BE2C (cell line): ENCODE data around the gene NME9. TPM values are rescaled to one million over a fixed set of nuclear protein-coding genes. Genes with fewer than 3 reads are reported as not detected.
"Not testable (repeated sequence)": the region's sequence is repeated elsewhere in the genome, so short reads cannot be mapped to it uniquely, and the experiment has no call there.

ENCODE experiments used
- DNase-seq: peaks from one replicate; pipeline ENCODE4 v3.0.0-alpha.2; 2020
- H3K27me3 ChIP-seq: fragments of 250-450 bp; sonication (Bioruptor Pico); 2 replicates; pipeline ENCODE4 v1.5.1; 2020; ENCODE audit warnings: mild to moderate bottlenecking
- H3K36me3 ChIP-seq: fragments of 250-450 bp; sonication (Bioruptor Pico); 2 replicates; pipeline ENCODE4 v1.5.1; 2020; ENCODE audit warnings: mild to moderate bottlenecking
- H3K4me1 ChIP-seq: fragments of 250-450 bp; sonication (Bioruptor Pico); 2 replicates; pipeline ENCODE4 v1.5.1; 2020
- H3K4me3 ChIP-seq: 2 replicates; pipeline ENCODE4 v1.5.1; 2011; ENCODE audit warnings: low read depth, low read length
- H3K9me3 ChIP-seq: fragments of 250-450 bp; sonication (Bioruptor Pico); 2 replicates; pipeline ENCODE4 v1.5.1; 2020
- polyA plus RNA-seq: library from polyadenylated mRNA; unstranded; fragments of >200 nt; gene quantifications from one replicate; pipeline ENCODE4 v1.2.1, GENCODE V29; 2012; ENCODE audit warnings: low read depth, missing spikeins; ENCODE audit not compliant: insufficient read length, insufficient read depth
- TF ChIP-seq, protein P1 (sequence below): IDR thresholded peaks from 2 replicates; pipeline ENCODE4 v1.5.1; 2012; ENCODE audit warnings: mild to moderate bottlenecking, low read depth, low read length

NME9 gene, protein sequence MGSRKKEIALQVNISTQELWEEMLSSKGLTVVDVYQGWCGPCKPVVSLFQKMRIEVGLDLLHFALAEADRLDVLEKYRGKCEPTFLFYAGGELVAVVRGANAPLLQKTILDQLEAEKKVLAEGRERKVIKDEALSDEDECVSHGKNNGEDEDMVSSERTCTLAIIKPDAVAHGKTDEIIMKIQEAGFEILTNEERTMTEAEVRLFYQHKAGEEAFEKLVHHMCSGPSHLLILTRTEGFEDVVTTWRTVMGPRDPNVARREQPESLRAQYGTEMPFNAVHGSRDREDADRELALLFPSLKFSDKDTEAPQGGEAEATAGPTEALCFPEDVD
- 0.42 TPM for polyA plus RNA-seq

DNA sequence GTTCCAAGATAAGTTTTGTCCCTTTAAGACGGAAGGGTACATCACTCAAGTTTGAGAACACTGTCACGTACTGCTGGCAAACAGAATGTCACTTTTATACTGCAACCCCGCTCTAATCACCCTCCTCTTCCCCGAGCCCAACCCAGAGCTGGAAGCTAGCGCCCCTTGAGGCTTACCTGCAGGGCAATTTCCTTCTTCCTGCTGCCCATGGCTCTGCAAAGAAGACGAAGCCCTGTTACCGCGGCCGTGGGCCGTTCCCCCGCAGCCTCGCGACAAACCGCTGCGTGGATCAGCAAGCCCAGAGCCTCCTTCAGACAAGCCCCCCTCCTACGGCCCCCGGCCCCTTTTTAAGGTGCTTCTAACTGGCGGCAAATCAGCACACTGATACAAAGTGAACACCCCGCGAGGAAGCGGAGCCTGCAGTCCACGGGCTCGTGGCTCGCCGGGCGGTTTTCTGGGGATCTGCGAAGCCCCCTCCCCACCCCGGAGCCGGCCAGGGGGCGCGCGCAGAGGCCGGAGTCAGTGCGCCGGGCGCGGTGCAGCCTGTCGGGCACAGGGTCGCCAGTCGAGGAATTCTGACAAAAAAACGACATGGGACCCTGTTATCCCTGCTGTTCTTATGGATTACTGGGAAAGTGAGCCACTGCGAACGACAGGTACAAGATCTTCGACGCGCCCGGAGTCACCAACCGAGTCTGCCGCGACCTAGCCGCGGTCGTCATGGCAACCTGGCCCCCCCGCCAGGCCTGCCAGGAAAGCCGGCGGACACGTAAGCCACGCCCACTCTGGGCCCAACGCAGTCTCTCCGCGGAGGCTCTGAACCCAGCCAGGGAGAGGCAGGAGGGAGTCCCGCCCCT, at the start of gene NME9:
NME9 (minus strand) TSS at position 725 of the 857 bp plus-strand sequence; CDS start at position 209, 516 bp downstream.
- TF ChIP-seq, protein P1, sequence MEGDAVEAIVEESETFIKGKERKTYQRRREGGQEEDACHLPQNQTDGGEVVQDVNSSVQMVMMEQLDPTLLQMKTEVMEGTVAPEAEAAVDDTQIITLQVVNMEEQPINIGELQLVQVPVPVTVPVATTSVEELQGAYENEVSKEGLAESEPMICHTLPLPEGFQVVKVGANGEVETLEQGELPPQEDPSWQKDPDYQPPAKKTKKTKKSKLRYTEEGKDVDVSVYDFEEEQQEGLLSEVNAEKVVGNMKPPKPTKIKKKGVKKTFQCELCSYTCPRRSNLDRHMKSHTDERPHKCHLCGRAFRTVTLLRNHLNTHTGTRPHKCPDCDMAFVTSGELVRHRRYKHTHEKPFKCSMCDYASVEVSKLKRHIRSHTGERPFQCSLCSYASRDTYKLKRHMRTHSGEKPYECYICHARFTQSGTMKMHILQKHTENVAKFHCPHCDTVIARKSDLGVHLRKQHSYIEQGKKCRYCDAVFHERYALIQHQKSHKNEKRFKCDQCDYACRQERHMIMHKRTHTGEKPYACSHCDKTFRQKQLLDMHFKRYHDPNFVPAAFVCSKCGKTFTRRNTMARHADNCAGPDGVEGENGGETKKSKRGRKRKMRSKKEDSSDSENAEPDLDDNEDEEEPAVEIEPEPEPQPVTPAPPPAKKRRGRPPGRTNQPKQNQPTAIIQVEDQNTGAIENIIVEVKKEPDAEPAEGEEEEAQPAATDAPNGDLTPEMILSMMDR: peak; percentile 75
- peak; percentile 98 for DNase-seq
- Histone ChIP-seq H3K9me3 (no peaks in the 10 kb centered on the region), H3K4me3 (peak within 1 kb of the TSS; percentile 80), H3K36me3 (no peaks in the 10 kb centered on the region), H3K4me1 (no peaks in the 10 kb centered on the region; the same call in 1 of the 2 replicates), H3K27me3 (no peaks in the 10 kb centered on the region)

DNA sequence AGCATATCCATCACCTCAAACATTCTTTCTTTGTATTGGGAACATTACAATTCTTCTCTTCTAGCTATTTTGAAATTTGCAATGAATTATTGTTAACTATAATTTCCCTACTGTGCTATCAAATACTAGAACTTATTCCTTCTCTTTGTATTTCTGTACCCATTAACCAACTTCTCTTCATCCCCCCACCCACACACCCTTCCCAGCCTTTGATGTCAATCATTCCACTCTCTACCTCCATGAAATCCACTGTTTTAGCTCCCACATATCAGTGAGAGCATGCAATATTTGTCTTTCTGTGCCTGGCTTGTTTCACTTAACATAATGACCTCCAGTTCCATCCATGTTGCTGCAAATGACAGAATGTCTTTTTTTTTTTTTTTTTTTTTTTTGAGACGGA, 49.3 kb upstream of the NME9 start:
- TF ChIP-seq, protein P1: no peak
- no peaks in the 10 kb centered on the region for H3K9me3 ChIP-seq
- H3K36me3 ChIP-seq: no peaks in the 10 kb centered on the region
- no peaks in the 10 kb centered on the region for H3K27me3 ChIP-seq
- no peak for DNase-seq
- no peak overlapping the region for H3K4me3 ChIP-seq
- no peaks in the 10 kb centered on the region for H3K4me1 ChIP-seq

DNA sequence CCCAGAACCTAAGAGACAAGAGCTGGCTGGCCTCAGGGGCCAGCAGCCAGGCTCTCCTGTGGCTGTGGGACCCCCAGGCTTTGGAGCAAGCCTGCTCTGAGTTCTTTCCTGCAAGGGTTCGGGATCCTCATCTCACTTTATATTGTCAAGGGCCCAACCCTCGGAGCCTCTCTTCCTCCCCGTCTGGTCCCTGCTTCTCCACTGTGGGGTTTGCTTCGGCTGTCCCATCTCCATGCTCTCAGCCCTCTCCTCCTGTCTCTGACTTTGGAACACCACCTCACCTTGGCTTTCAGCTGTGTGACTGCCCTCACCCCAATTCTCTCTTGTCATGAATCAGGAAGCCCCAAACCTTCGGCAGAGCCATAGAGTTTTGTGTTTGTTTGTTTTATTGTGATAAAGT, 48.7 kb upstream of the NME9 start:
- no peaks in the 10 kb centered on the region for H3K4me1 ChIP-seq
- no peak overlapping the region for H3K4me3 ChIP-seq
- no peaks in the 10 kb centered on the region for H3K36me3 ChIP-seq
- H3K9me3 ChIP-seq: no peaks in the 10 kb centered on the region
- no peaks in the 10 kb centered on the region for H3K27me3 ChIP-seq
- no peak for DNase-seq
- TF ChIP-seq, protein P1: no peak

DNA sequence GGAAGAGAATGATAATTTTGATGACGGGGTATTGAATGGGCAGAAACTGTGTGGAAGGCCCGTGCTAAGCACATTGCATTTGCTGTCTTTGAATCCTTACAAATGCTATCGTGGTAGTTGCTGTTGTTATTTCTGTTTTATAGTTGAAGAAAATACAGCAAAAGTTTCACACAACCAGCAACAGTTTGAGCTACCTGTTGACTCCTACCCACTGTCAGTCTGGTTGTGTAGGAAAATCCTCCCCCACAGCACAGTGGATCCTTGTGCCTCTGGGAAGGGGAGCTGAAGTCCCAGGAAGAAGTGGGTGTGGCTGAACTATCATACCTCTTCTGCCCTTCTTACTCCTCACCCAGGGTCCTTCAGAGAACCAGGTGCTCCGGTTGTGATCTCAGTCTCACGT, 48.2 kb upstream of the NME9 start:
- no peaks in the 10 kb centered on the region for H3K36me3 ChIP-seq

DNA sequence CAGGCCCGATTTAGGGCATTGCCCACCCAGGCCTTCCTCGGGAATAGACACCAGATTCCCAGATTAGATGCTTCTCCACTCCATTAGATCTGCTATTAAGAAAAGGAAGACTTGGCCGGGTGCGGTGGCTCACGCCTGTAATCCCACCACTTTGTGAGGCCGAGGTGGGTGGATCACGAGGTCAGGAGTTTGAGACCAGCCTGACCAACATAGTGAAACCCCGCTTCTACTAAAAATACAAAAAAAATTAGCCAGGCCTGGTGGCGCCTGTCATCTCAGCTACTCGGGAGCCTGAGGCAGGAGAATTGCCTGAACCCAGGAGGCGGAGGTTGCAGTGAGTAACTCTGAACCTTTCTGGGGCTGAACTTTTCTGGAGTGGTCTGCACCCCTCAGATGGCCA, 47.6 kb upstream of the NME9 start:
- not testable (repeated sequence) for DNase-seq, H3K4me3 ChIP-seq, H3K4me1 ChIP-seq, H3K9me3 ChIP-seq, H3K27me3 ChIP-seq, H3K36me3 ChIP-seq

More for the DNA sequence above, 48.2 kb upstream of the NME9 start:
- TF ChIP-seq, protein P1: no peak
- Histone ChIP-seq H3K4me1 (no peaks in the 10 kb centered on the region), H3K4me3 (no peak overlapping the region), H3K27me3 (no peaks in the 10 kb centered on the region), H3K9me3 (no peaks in the 10 kb centered on the region)
- no peak for DNase-seq

DNA sequence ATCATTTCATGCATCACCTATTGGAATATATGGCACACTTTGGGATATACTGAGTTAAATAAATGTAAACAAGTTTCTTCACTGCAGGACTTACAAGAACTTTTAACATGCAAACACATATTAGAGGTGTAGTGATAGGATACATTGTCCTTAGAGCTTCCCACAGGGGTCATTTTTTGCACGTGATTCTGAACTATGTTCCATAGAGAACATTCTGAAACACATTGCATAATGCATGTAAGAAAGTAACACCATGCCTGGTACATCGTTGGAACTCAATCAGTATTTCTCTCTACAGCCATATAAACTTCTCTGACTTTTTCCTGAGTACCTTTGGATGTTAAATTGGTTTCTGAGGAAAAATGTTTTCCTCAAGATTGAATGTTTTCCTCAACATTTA, 47.0 kb upstream of the NME9 start:
- H3K4me3 ChIP-seq: no peak overlapping the region
- H3K4me1 ChIP-seq: no peaks in the 10 kb centered on the region
- H3K9me3 ChIP-seq: no peaks in the 10 kb centered on the region
- DNase-seq: no peak
- TF ChIP-seq, protein P1: no peak
- H3K36me3 ChIP-seq: no peaks in the 10 kb centered on the region
- H3K27me3 ChIP-seq: no peaks in the 10 kb centered on the region
